ENCODE results near the gene PCK2. TPM values are rescaled to one million over a fixed set of nuclear protein-coding genes. Genes with fewer than 3 reads are reported as not detected.

Gene PCK2
- polyA plus RNA-seq, 4 donors: 197 to 870 (median 304) TPM

DNA sequence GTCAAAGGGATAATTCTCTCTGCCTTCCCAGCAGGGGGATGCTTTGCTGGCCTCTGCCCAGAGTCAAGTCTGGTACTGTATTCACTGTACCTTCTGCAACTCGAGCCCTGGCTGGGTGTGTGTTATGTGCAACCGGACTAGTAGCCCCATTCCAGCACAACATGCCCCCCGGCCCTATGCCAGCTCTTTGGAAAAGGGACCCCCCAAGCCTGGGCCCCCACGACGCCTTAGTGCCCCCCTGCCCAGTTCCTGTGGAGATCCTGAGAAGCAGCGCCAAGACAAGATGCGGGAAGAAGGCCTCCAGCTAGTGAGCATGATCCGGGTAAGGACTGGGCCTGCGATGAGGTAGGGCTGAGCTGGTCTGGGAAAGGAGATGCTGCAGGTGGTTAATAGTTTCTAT is 56.5 kb downstream of the PCK2 start:
- FAIRE-seq (no peak), DNase-seq (no peak)
- no peak overlapping the region for H3K4me3 ChIP-seq (ENCODE audit: low read depth in 1 of 3, low read length in 3 of 3)
- H3K9me3 ChIP-seq (ENCODE audit: control insufficient read depth in 2 of 2, insufficient read depth in 1 of 2, low read depth in 1 of 2, low read length in 1 of 2): no peaks in the 10 kb centered on the region
- peaks cover 2 to 11% (median 5%) of the 10 kb centered on the region in 3 donors for H3K4me1 ChIP-seq (ENCODE audit: control insufficient read depth in 3 of 3, insufficient read depth in 2 of 3, low read depth in 1 of 3, low read length in 2 of 3)
- no peaks in the 10 kb centered on the region for H3K27me3 ChIP-seq (ENCODE audit: control insufficient read depth in 3 of 3, insufficient read depth in 3 of 3, low read length in 3 of 3)
- no peak overlapping the region for H3K27ac ChIP-seq (ENCODE audit: low read depth in 1 of 3, low read length in 2 of 3)
- 89 to 95% (median 92%) methylated on average over 9 of the region's 9 CpGs for WGBS, 3 donors
- H3K36me3 ChIP-seq (ENCODE audit: control insufficient read depth in 3 of 3, insufficient read depth in 2 of 3, low read depth in 1 of 3, low read length in 3 of 3): peaks cover 13 to 62% (median 14%) of the 10 kb centered on the region in 3 donors

DNA sequence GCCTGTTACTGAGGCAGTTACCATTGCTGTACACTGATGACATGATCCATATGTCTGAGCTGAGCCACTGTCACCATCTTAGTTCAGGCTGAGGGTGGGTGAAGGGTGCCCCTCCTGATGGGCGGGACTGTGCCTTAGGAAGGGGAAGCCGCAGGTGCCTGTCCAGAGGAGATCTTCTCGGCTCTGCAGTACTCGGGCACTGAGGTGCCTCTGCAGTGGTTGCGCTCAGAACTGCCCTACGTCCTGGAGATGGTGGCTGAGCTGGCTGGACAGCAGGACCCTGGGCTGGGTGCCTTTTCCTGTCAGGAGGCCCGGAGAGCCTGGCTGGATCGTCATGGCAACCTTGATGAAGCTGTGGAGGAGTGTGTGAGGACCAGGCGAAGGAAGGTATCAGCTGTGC is 56.9 kb downstream of the PCK2 start:
- WGBS, 3 donors: 91 to 95% (median 94%) methylated on average over 9 of the region's 9 CpGs
- Histone ChIP-seq H3K27ac (ENCODE audit: low read depth in 1 of 3, low read length in 2 of 3) (no peak overlapping the region), H3K9me3 (ENCODE audit: control insufficient read depth in 2 of 2, insufficient read depth in 1 of 2, low read depth in 1 of 2, low read length in 1 of 2) (no peaks in the 10 kb centered on the region), H3K36me3 (ENCODE audit: control insufficient read depth in 3 of 3, insufficient read depth in 2 of 3, low read depth in 1 of 3, low read length in 3 of 3) (peaks cover 14 to 64% (median 15%) of the 10 kb centered on the region in 3 donors), H3K4me1 (ENCODE audit: control insufficient read depth in 3 of 3, insufficient read depth in 2 of 3, low read depth in 1 of 3, low read length in 2 of 3) (peaks cover 2 to 8% (median 2%) of the 10 kb centered on the region in 3 donors), H3K4me3 (ENCODE audit: low read depth in 1 of 3, low read length in 3 of 3) (no peak overlapping the region), H3K27me3 (ENCODE audit: control insufficient read depth in 3 of 3, insufficient read depth in 3 of 3, low read length in 3 of 3) (no peaks in the 10 kb centered on the region)
- FAIRE-seq (no peak), DNase-seq (no peak)

- Histone ChIP-seq H3K36me3 (ENCODE audit: control insufficient read depth in 3 of 3, insufficient read depth in 2 of 3, low read depth in 1 of 3, low read length in 3 of 3) (peaks cover 15 to 70% (median 17%) of the 10 kb centered on the region in 3 donors), H3K4me1 (ENCODE audit: control insufficient read depth in 3 of 3, insufficient read depth in 2 of 3, low read depth in 1 of 3, low read length in 2 of 3) (peaks cover 2 to 8% (median 2%) of the 10 kb centered on the region in 3 donors), H3K9me3 (ENCODE audit: control insufficient read depth in 2 of 2, insufficient read depth in 1 of 2, low read depth in 1 of 2, low read length in 1 of 2) (no peaks in the 10 kb centered on the region), H3K27me3 (ENCODE audit: control insufficient read depth in 3 of 3, insufficient read depth in 3 of 3, low read length in 3 of 3) (no peaks in the 10 kb centered on the region), H3K27ac (ENCODE audit: low read depth in 1 of 3, low read length in 2 of 3) (no peak overlapping the region), H3K4me3 (ENCODE audit: low read depth in 1 of 3, low read length in 3 of 3) (no peak overlapping the region)
- WGBS, 3 donors: 95 to 98% (median 98%) methylated on average over 14 to 16 of the region's 16 CpGs
- no peak for DNase-seq
- FAIRE-seq: no peak
These were observed 57.4 kb downstream of the PCK2 start for GRCh38 chr14:24151404-24152080.

Other genes with a start within 250 kb of the PCK2 start
- 100 to 1,000 TPM in 3 of 4 donors, 10 to 100 TPM in 1; 61.6 to 163 (median 135) TPM for gene DHRS4, start 140.5 kb upstream of the PCK2 start, polyA plus RNA-seq
- 100 to 1,000 TPM in 3 of 4 donors, 10 to 100 TPM in 1; 34.8 to 162 (median 107) TPM for gene DHRS4L2, start 105.4 kb upstream of the PCK2 start, polyA plus RNA-seq
- 1 to 10 TPM in 2 of 4 donors, under 1 TPM in 2; 0.81 to 1.4 (median 1.1) TPM for gene CARMIL3, start 42.3 kb upstream of the PCK2 start, polyA plus RNA-seq
- 10 to 100 TPM in 1 of 4 donors, 1 to 10 TPM in 2, under 1 TPM in 1; 0.03 to 10.7 (median 4.2) TPM for gene CPNE6, start 22.7 kb upstream of the PCK2 start, polyA plus RNA-seq
- 100 to 1,000 TPM in 2 of 4 donors, 10 to 100 TPM in 2; 72.1 to 122 (median 93.3) TPM for gene DCAF11, start 20.5 kb downstream of the PCK2 start, polyA plus RNA-seq
- 1 to 10 TPM; 1.5 to 4.0 (median 2.7) TPM for gene NRL, start 20.6 kb downstream of the PCK2 start, polyA plus RNA-seq
- gene FITM1, start 36.3 kb downstream of the PCK2 start, polyA plus RNA-seq: 1 to 10 TPM; 2.4 to 5.8 (median 4.1) TPM
- gene PSME1, start 41.9 kb downstream of the PCK2 start, polyA plus RNA-seq: 100 to 1,000 TPM; 307 to 576 (median 467) TPM
- 10 to 100 TPM; 27.2 to 74.7 (median 41.3) TPM for gene EMC9, start 47.3 kb downstream of the PCK2 start, polyA plus RNA-seq
- gene PSME2, start 52.3 kb downstream of the PCK2 start, polyA plus RNA-seq: 100 to 1,000 TPM; 175 to 997 (median 644) TPM
- 10 to 100 TPM; 33.7 to 83.0 (median 48.9) TPM for gene RNF31, start 53.2 kb downstream of the PCK2 start, polyA plus RNA-seq
- 10 to 100 TPM; 36.9 to 90.9 (median 63.3) TPM for gene IRF9, start 67.0 kb downstream of the PCK2 start, polyA plus RNA-seq
- 100 to 1,000 TPM in 1 of 4 donors, 10 to 100 TPM in 3; 23.0 to 135 (median 40.7) TPM for gene REC8, start 77.8 kb downstream of the PCK2 start, polyA plus RNA-seq
- 10 to 100 TPM in 2 of 4 donors, 1 to 10 TPM in 2; 3.2 to 24.4 (median 12.5) TPM for gene IPO4, start 94.5 kb downstream of the PCK2 start, polyA plus RNA-seq
- gene TM9SF1, start 101.1 kb downstream of the PCK2 start, polyA plus RNA-seq: 10 to 100 TPM in 2 of 4 donors, 1 to 10 TPM in 2; 6.9 to 56.1 (median 23.9) TPM
- 1 to 10 TPM in 1 of 4 donors, under 1 TPM in 1, not detected in 2; 0.04 to 6.9 TPM for gene TSSK4, start 111.4 kb downstream of the PCK2 start, polyA plus RNA-seq
- gene CHMP4A, start 119.2 kb downstream of the PCK2 start, polyA plus RNA-seq: 100 to 1,000 TPM in 1 of 4 donors, 10 to 100 TPM in 3; 70.0 to 121 (median 94.9) TPM
- gene MDP1, start 121.8 kb downstream of the PCK2 start, polyA plus RNA-seq: 10 to 100 TPM; 18.8 to 31.1 (median 21.4) TPM
- 100 to 1,000 TPM; 182 to 225 (median 205) TPM for gene NEDD8, start 138.1 kb downstream of the PCK2 start, polyA plus RNA-seq
- gene GMPR2, start 138.6 kb downstream of the PCK2 start, polyA plus RNA-seq: 10 to 100 TPM; 57.4 to 94.1 (median 76.0) TPM
- 10 to 100 TPM; 33.0 to 42.4 (median 35.8) TPM for gene TINF2, start 148.3 kb downstream of the PCK2 start, polyA plus RNA-seq
- 1 to 10 TPM; 1.5 to 3.4 (median 1.7) TPM for gene TGM1, start 168.9 kb downstream of the PCK2 start, polyA plus RNA-seq
- gene RABGGTA, start 177.3 kb downstream of the PCK2 start, polyA plus RNA-seq: 10 to 100 TPM; 25.3 to 58.6 (median 36.0) TPM
- gene DHRS1, start 205.5 kb downstream of the PCK2 start, polyA plus RNA-seq: 10 to 100 TPM; 45.2 to 95.7 (median 66.5) TPM
- 10 to 100 TPM in 3 of 4 donors, 1 to 10 TPM in 1; 9.7 to 22.5 (median 16.0) TPM for gene NOP9, start 205.5 kb downstream of the PCK2 start, polyA plus RNA-seq
- 100 to 1,000 TPM in 2 of 4 donors, 10 to 100 TPM in 2; 31.2 to 273 (median 139) TPM for gene CIDEB, start 213.7 kb downstream of the PCK2 start, polyA plus RNA-seq
- 1 to 10 TPM in 3 of 4 donors, under 1 TPM in 1; 0.89 to 4.7 (median 2.3) TPM for gene LTB4R2, start 215.8 kb downstream of the PCK2 start, polyA plus RNA-seq
- gene LTB4R, start 217.2 kb downstream of the PCK2 start, polyA plus RNA-seq: 10 to 100 TPM in 2 of 4 donors, 1 to 10 TPM in 2; 5.1 to 37.0 (median 15.8) TPM
- gene ADCY4, start 240.8 kb downstream of the PCK2 start, polyA plus RNA-seq: 10 to 100 TPM in 1 of 4 donors, 1 to 10 TPM in 3; 3.4 to 16.4 (median 6.1) TPM
- gene RIPK3, start 245.7 kb downstream of the PCK2 start, polyA plus RNA-seq: 10 to 100 TPM; 16.7 to 58.6 (median 33.6) TPM